IMR-90 (cell line): ENCODE results near the gene TENM4. TPM values are rescaled to one million over a fixed set of nuclear protein-coding genes. Genes with fewer than 3 reads are reported as not detected.

Experiments
- ATAC-seq: fragments of 200-7000 bp; cut with Tn5 transposase; 2 replicates; pipeline ENCODE4 v1.9.1; 2020; ENCODE audit warnings: low read depth, mild to moderate bottlenecking, moderate library complexity
- BruUV-seq: library from RNA; stranded (reverse); fragments of 400-500 nt; replicated peaks from 2 replicates; lab custom pipeline; 2021; lab: Mats Ljungman, UMichigan
- CTCF ChIA-PET: fragments of 300-600 bp; formaldehyde crosslinking; extraction: SDS; loops from one replicate; lab custom pipeline; 2021; ENCODE audit warnings: antibody characterized with exemption; lab: Yijun Ruan, JAX
- POLR2A ChIA-PET: fragments of 300-600 bp; sonication (Branson Sonifier 250); formaldehyde crosslinking; loops from one replicate; lab custom pipeline; 2022; ENCODE audit warnings: antibody characterized with exemption; ENCODE audit not compliant: unreplicated experiment; lab: Charles Lee
- DNase-seq: peaks from one replicate; pipeline ENCODE4 v3.0.0; 2013
- H2AFZ ChIP-seq: replicated peaks from 2 replicates; pipeline ENCODE3; 2013; ENCODE audit warnings: low read length, mild to moderate bottlenecking; ENCODE audit not compliant: poor library complexity
- H2AK5ac ChIP-seq: 2 replicates; pipeline ENCODE4 v1.6.1; 2013; ENCODE audit warnings: low read depth, low read length, inconsistent platforms
- H2AK9ac ChIP-seq: replicated peaks from 2 replicates; pipeline ENCODE3; 2013; ENCODE audit warnings: mild to moderate bottlenecking, low read depth, low read length, moderate library complexity; ENCODE audit not compliant: poor library complexity
- H2BK120ac ChIP-seq: 2 replicates; pipeline ENCODE4 v1.6.1; 2013; ENCODE audit warnings: low read depth, low read length, inconsistent platforms
- H2BK15ac ChIP-seq: 3 replicates; pipeline ENCODE4 v1.6.1; 2013; ENCODE audit warnings: low read depth, low read length, inconsistent platforms
- H2BK20ac ChIP-seq: 2 replicates; pipeline ENCODE4 v1.6.1; 2013; ENCODE audit warnings: low read depth, mild to moderate bottlenecking, inconsistent platforms, low read length, moderate library complexity
- H2BK5ac ChIP-seq: 2 replicates; pipeline ENCODE4 v1.6.1; 2013; ENCODE audit warnings: mild to moderate bottlenecking, low read depth, low read length, inconsistent platforms; ENCODE audit not compliant: poor library complexity, severe bottlenecking
- H3K14ac ChIP-seq: replicated peaks from 2 replicates; pipeline ENCODE4 v1.6.1; 2013; ENCODE audit warnings: low read depth, low read length, inconsistent platforms
- H3K18ac ChIP-seq: 2 replicates; pipeline ENCODE4 v1.6.1; 2013; ENCODE audit warnings: low read depth, low read length, control low read depth
- H3K23ac ChIP-seq: 2 replicates; pipeline ENCODE4 v1.6.1; 2013; ENCODE audit warnings: low read depth, low read length, inconsistent platforms
- H3K27ac ChIP-seq: 2 replicates; pipeline ENCODE4 v1.5.1; 2013; ENCODE audit warnings: mild to moderate bottlenecking, control low read depth, low read length; ENCODE audit not compliant: insufficient read depth
- H3K27me3 ChIP-seq: 2 replicates; pipeline ENCODE4 v1.6.1; 2013; ENCODE audit warnings: low read length; ENCODE audit not compliant: control insufficient read depth, insufficient read depth
- H3K36me3 ChIP-seq: 2 replicates; pipeline ENCODE4 v1.6.1; 2013; ENCODE audit warnings: low read length, mixed read lengths; ENCODE audit not compliant: control insufficient read depth, insufficient read depth
- H3K4ac ChIP-seq: 2 replicates; pipeline ENCODE4 v1.6.1; 2013; ENCODE audit warnings: low read depth, low read length, inconsistent platforms
- H3K4me1 ChIP-seq: 2 replicates; pipeline ENCODE4 v1.6.1; 2013; ENCODE audit warnings: low read length, mixed read lengths; ENCODE audit not compliant: control insufficient read depth, insufficient read depth
- H3K4me2 ChIP-seq: 2 replicates; pipeline ENCODE4 v1.6.1; 2013; ENCODE audit warnings: low read depth, mild to moderate bottlenecking, control low read depth, low read length, moderate library complexity
- H3K4me3 ChIP-seq: 2 replicates; pipeline ENCODE4 v1.5.1; 2013; ENCODE audit warnings: low read depth, mild to moderate bottlenecking, control low read depth, low read length, moderate library complexity; ENCODE audit not compliant: insufficient read depth
- H3K56ac ChIP-seq: 2 replicates; pipeline ENCODE4 v1.6.1; 2013; ENCODE audit warnings: low read length, inconsistent platforms; ENCODE audit not compliant: insufficient read depth; ENCODE audit errors: extremely low read depth
- H3K79me1 ChIP-seq, 2 experiments: 2 replicates each; pipeline ENCODE4 v1.6.1; 2013; ENCODE audit warnings: low read length in 2 of 2, inconsistent platforms in 1 of 2, low read depth in 1 of 2
- H3K9ac ChIP-seq: 2 replicates; pipeline ENCODE4 v1.6.1; 2013; ENCODE audit warnings: low read depth, low read length, control low read depth
- H3K9me1 ChIP-seq: 2 replicates; pipeline ENCODE4 v1.6.1; 2013; ENCODE audit warnings: low read length, inconsistent platforms; ENCODE audit not compliant: insufficient read depth
- H3K9me3 ChIP-seq: 2 replicates; pipeline ENCODE4 v1.6.1; 2013; ENCODE audit warnings: low read length; ENCODE audit not compliant: control insufficient read depth, insufficient read depth
- H4K20me1 ChIP-seq: 2 replicates; pipeline ENCODE4 v1.6.1; 2013; ENCODE audit warnings: low read length, inconsistent platforms; ENCODE audit not compliant: insufficient read depth
- H4K5ac ChIP-seq: 2 replicates; pipeline ENCODE4 v1.6.1; 2013; ENCODE audit warnings: mild to moderate bottlenecking, low read depth, low read length, control low read depth
- H4K8ac ChIP-seq, 2 experiments: 2 replicates each; pipeline ENCODE4 v1.6.1; 2013; ENCODE audit warnings: low read depth in 2 of 2, low read length in 2 of 2, control low read depth in 1 of 2, inconsistent platforms in 1 of 2
- H4K91ac ChIP-seq: 2 replicates; pipeline ENCODE4 v1.6.1; 2013; ENCODE audit warnings: low read depth, low read length, inconsistent platforms; ENCODE audit not compliant: insufficient read depth
- BHLHE40 ChIP-seq: fragments of 150-350 bp; IDR thresholded peaks from 2 replicates; pipeline ENCODE4 v1.6.1; 2016; ENCODE audit warnings: mild to moderate bottlenecking, low read depth, low read length
- CEBPB ChIP-seq: IDR thresholded peaks from 2 replicates; pipeline ENCODE4 v1.6.1; 2012; ENCODE audit warnings: low read depth, low read length, improper control_type of control experiment
- CHD1 ChIP-seq: IDR thresholded peaks from 2 replicates; pipeline ENCODE4 v1.6.1; 2012; ENCODE audit warnings: low read depth, low read length, improper control_type of control experiment
- CTCF ChIP-seq: conservative IDR thresholded peaks from 2 replicates; pipeline ENCODE4 v1.5.1; 2012; ENCODE audit warnings: mild to moderate bottlenecking, low read depth, low read length, improper control_type of control experiment
- ELK1 ChIP-seq: fragments of 150-350 bp; IDR thresholded peaks from 2 replicates; pipeline ENCODE4 v1.6.1; 2016; ENCODE audit warnings: low read depth, mild to moderate bottlenecking, low read length, moderate library complexity, borderline replicate concordance
- FOS ChIP-seq: fragments of 150-350 bp; IDR thresholded peaks from 2 replicates; pipeline ENCODE4 v1.6.1; 2016; ENCODE audit warnings: low read depth, low read length
- MAFK ChIP-seq: IDR thresholded peaks from 2 replicates; pipeline ENCODE4 v1.6.1; 2012; ENCODE audit warnings: low read depth, low read length, improper control_type of control experiment
- MAZ ChIP-seq: IDR thresholded peaks from 2 replicates; pipeline ENCODE4 v1.6.1; 2012; ENCODE audit warnings: low read depth, mild to moderate bottlenecking, low read length, improper control_type of control experiment, moderate library complexity, borderline replicate concordance
- MXI1 ChIP-seq: IDR thresholded peaks from 2 replicates; pipeline ENCODE4 v1.6.1; 2012; ENCODE audit warnings: low read depth, mild to moderate bottlenecking, low read length, moderate library complexity, borderline replicate concordance
- NFE2L2 ChIP-seq: fragments of 150-350 bp; IDR thresholded peaks from 2 replicates; pipeline ENCODE4 v1.6.1; 2016; ENCODE audit warnings: low read depth, mild to moderate bottlenecking, low read length
- POLR2A ChIP-seq: IDR thresholded peaks from 2 replicates; pipeline ENCODE4 v1.6.1; 2012; ENCODE audit warnings: mild to moderate bottlenecking, low read depth, low read length
- RAD21 ChIP-seq: IDR thresholded peaks from 2 replicates; pipeline ENCODE4 v1.6.1; 2012; ENCODE audit warnings: low read length, improper control_type of control experiment
- RCOR1 ChIP-seq: IDR thresholded peaks from 2 replicates; pipeline ENCODE4 v1.6.1; 2012; ENCODE audit warnings: mild to moderate bottlenecking, low read length, improper control_type of control experiment; ENCODE audit not compliant: insufficient replicate concordance
- RFX5 ChIP-seq: IDR thresholded peaks from 2 replicates; pipeline ENCODE4 v1.8.0; 2012; ENCODE audit warnings: low read depth, mild to moderate bottlenecking, low read length, moderate library complexity
- SMC3 ChIP-seq: fragments of 150-350 bp; IDR thresholded peaks from 2 replicates; pipeline ENCODE4 v1.6.1; 2016; ENCODE audit warnings: low read depth, mild to moderate bottlenecking, antibody characterized with exemption, low read length, moderate library complexity
- USF2 ChIP-seq: fragments of 150-350 bp; IDR thresholded peaks from 2 replicates; pipeline ENCODE4 v1.6.1; 2017; ENCODE audit warnings: mild to moderate bottlenecking, antibody characterized with exemption, low read length, low read depth
- dilution Hi-C: fragments of 300-500 bp; cut with HindIII; formaldehyde crosslinking; loops from one replicate; pipeline ENCODE4 v1.14.3; 2018; ENCODE audit warnings: low sequenced_read_pairs; ENCODE audit not compliant: unreplicated experiment
- in situ Hi-C: fragments of 300-500 bp; cut with MboI; formaldehyde crosslinking; loops from 3 replicates; pipeline ENCODE4 v1.14.3; 2019; ENCODE audit warnings: low sequenced_read_pairs, inconsistent platforms, mixed read lengths
- intact Hi-C: fragments of 100-400 bp; cut with micrococcal nuclease; formaldehyde crosslinking; loops from 2 replicates; pipeline ENCODE4 v1.10.0; 2022
- polyA plus RNA-seq, 3 experiments: library from polyadenylated mRNA; depleted of rRNA; stranded (reverse); fragments of >200 nt; gene quantifications; 2 replicates each; pipeline ENCODE4 v1.2.3, GENCODE V29; 2012; ENCODE audit warnings: low replicate concordance in 1 of 3
- total RNA-seq: library from RNA; depleted of rRNA; stranded (reverse); fragments of >200 nt; gene quantifications from 2 replicates; pipeline ENCODE4 v1.2.3, GENCODE V29; 2012

The TENM4 gene
- total and polyA plus RNA-seq, 2 of the 4 experiments (the other 2 are of a cell fraction): 7.4 to 9.0 TPM

GRCh38 chr11:79017811-79018210, 423.0 kb downstream of the TENM4 start:
- Histone ChIP-seq H3K4me3 (no peak overlapping the region), H3K27ac (peak overlapping the region; percentile 89; the same call in 1 of the 2 replicates)
- no peak for ATAC-seq

More at GRCh38 chr11:79017811-79018210, 423.0 kb downstream of the TENM4 start:
- Histone ChIP-seq H2AK5ac (peak overlapping the region; percentile 80; the same call in 1 of the 2 replicates), H2AK9ac (peak overlapping the region; percentile 11), H3K9me3 (no peaks in the 10 kb centered on the region), H2BK20ac (peak overlapping the region; percentile 61; the same call in 1 of the 2 replicates), H3K9ac (peak overlapping the region; percentile 17; the same call in 1 of the 2 replicates), H3K4me2 (no peak overlapping the region), H3K36me3 (no peaks in the 10 kb centered on the region), H2BK15ac (peak overlapping the region; percentile 65; the same call in 1 of the 3 replicates), H3K14ac (peak overlapping the region; percentile 90), H3K9me1 (peaks cover 13% of the 10 kb centered on the region), H4K20me1 (no peaks in the 10 kb centered on the region), H2AFZ (peak overlapping the region; percentile 38), H3K79me1 (no peaks in the 10 kb centered on the region), H3K4me1 (peaks cover 17% of the 10 kb centered on the region), H4K5ac (peak overlapping the region; percentile 89), H4K91ac (peak overlapping the region; percentile 45; the same call in 1 of the 2 replicates), H3K56ac (no peak overlapping the region), H3K18ac (peak overlapping the region; percentile 75), H4K8ac (peak overlapping the region; percentile 2 to 22; a peak in 2 of 4 replicates), H3K4ac (peak overlapping the region; percentile 51), H2BK5ac (peak overlapping the region; percentile 47), H3K27me3 (no peaks in the 10 kb centered on the region), H3K23ac (peak overlapping the region; percentile 60; the same call in 1 of the 2 replicates), H2BK120ac (peak overlapping the region; percentile 7; the same call in 1 of the 2 replicates)
- intact Hi-C loops: no loop called here
- in situ Hi-C loops: no loop called here
- TF ChIP-seq RCOR1 (no peak), BHLHE40 (no peak), RFX5 (no peak), MAFK (no peak), NFE2L2 (no peak), POLR2A (no peak), USF2 (no peak), MXI1 (no peak), RAD21 (no peak), SMC3 (no peak), CEBPB (no peak), CTCF (no peak), MAZ (no peak), FOS (no peak), ELK1 (no peak), CHD1 (no peak)
- DNase-seq: no peak
- dilution Hi-C loops: no loop called here
- no TSS peak for BruUV-seq
- CTCF ChIA-PET: no interaction called here
- POLR2A ChIA-PET: no interaction called here
